ENCODE results near the gene CORO6. TPM values are rescaled to one million over a fixed set of nuclear protein-coding genes. Genes with fewer than 3 reads are reported as not detected.

Gene CORO6
- total RNA-seq, 1 donor, result 5.6 TPM

GRCh38 chr17:29625037-29625750 lies 2.5 kb upstream of the CORO6 start:
- peak; percentile 22 for DNase-seq (ENCODE audit: low read depth)
- no peak for TF ChIP-seq CTCF (IDR thresholded peaks at IDR 0.05; ENCODE audit: insufficient read depth, low read depth, low read length)
- no peak overlapping the region for H3K4me3 ChIP-seq (ENCODE audit: low read depth, low read length)

DNA sequence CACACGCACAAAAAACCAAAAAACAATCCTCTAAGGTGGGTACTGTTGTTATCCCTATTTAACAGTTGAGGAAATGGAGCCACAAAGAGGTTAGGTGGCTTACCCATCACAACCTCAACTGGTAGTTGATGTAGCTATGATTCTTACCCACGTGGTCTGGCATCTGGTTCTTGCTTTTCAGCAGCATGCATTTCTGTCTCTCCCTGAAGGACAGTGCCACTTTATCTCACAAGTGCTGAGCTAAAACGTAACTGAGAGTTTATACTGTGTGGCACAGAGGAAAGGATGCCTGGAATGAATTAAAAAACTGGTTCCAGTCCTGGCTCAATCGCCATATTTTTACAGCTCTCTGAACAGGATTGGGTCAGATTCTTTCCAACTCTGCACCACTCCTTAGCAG lies 1.9 kb upstream of the CORO6 start:
- no peak for DNase-seq (ENCODE audit: low read depth)
- H3K4me3 ChIP-seq (ENCODE audit: low read depth, low read length), result no peak overlapping the region
- no peak for TF ChIP-seq CTCF (IDR thresholded peaks at IDR 0.05; ENCODE audit: insufficient read depth, low read depth, low read length)

GRCh38 chr17:29623283-29623647 lies 553 bp upstream of the CORO6 start:
- peak overlapping the region; percentile 81 for H3K4me3 ChIP-seq (ENCODE audit: low read depth, low read length)
- no peak for DNase-seq (ENCODE audit: low read depth)
- no peak for TF ChIP-seq CTCF (IDR thresholded peaks at IDR 0.05; ENCODE audit: insufficient read depth, low read depth, low read length)

DNA sequence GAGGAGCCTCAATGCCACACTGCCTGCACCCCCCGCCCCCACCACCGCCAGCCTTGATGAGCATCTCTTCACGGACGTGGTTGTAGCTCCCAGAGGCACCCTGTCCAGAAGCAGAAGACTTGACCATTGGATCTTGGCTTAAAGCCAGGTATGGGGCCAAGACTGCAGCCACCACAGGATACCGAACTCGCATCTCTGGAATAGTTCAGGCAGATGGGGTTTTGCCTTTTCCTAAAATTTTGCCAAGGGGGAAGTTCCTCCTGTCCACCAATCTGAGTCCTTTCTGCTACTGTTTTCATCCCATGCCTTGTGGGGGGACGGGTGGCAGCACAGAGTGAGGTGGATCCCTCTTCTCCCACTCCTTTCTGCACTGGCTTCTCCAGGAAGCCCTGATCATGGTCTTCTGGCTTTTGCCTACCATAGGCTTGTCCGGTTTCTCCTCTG lies 939 bp downstream of the CORO6 start:
- no peak for TF ChIP-seq CTCF (IDR thresholded peaks at IDR 0.05; ENCODE audit: insufficient read depth, low read depth, low read length)

DNA sequence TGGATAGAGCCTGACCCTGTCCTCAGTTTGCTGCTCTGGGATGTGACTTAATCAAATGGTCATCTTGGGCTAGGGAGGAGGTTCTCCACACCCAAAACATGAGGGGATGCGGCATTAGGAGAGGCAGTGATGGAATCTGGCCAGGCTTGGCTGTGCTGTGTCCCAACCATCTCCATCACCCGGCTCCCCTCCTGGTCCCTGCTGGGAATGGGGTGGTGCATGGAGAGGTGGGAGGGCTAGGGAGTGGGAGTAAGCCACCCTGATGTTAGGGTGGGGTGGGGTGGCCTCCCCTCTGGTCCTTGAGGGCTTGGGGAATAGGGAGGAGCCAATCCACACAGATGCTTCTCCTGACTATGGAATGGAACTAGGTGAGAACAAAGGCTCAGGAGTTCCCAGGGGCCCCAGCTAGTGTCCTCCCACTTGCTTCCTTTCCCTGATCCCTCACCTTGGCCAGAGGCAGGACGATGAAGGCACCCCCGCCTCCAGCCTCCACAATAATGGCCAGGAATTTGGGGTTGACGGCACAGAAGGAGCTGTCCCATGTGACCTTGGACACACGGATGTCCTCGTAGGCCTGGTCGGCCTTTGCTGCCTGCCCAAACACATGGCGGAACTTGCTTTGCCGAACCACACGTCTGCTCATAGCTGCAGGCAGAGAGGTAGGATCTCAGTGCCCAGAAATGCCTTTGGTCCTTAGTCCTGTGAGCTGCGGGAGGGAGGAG lies 1.8 kb downstream of the CORO6 start:
- no peak for DNase-seq (ENCODE audit: low read depth)
- no peak for TF ChIP-seq CTCF (IDR thresholded peaks at IDR 0.05; ENCODE audit: insufficient read depth, low read depth, low read length)
- H3K4me3 ChIP-seq (ENCODE audit: low read depth, low read length), result no peak overlapping the region

More for the DNA sequence above, 939 bp downstream of the CORO6 start:
- no peak for DNase-seq (ENCODE audit: low read depth)
- peak overlapping the region; percentile 81 for H3K4me3 ChIP-seq (ENCODE audit: low read depth, low read length)

DNA sequence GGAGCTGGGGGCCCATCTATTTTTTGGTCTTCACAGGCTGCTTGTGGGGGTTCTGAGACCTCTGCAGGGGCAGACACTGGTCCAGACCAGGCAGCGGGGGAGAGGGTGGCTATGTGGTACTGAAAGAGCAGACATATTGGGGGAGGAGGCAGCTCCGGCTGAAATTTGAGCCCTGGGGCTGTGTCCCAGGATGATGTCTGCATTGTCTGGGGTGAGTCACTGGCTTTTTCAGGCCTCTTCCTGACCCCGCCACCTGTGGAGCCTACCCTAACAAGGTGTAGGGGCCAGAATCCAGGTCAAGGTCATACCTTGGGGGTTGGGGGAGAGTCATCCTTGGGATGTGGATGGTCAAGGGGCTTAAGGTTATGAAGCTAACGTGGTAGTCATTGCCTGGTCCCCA lies 2.4 kb downstream of the CORO6 start:
- H3K4me3 ChIP-seq (ENCODE audit: low read depth, low read length), result no peak overlapping the region
- DNase-seq (ENCODE audit: low read depth), result peak; percentile 29
- TF ChIP-seq CTCF (IDR thresholded peaks at IDR 0.05; ENCODE audit: insufficient read depth, low read depth, low read length), result no peak

All from fibroblast of villous mesenchyme (primary cell).